ENCODE data around the gene SDC3. TPM values are rescaled to one million over a fixed set of nuclear protein-coding genes. Genes with fewer than 3 reads are reported as not detected.
"Not testable (repeated sequence)": the region's sequence is repeated elsewhere in the genome, so short reads cannot be mapped to it uniquely, and the experiment has no call there.

The SDC3 gene
- total and polyA plus RNA-seq, 10 of the 15 experiments (the other 5 are each of a cell fraction or from before 2014, with no cell fraction given) = under 0.01 to 0.46 (median 0.07) TPM; not detected in 2

DNA sequence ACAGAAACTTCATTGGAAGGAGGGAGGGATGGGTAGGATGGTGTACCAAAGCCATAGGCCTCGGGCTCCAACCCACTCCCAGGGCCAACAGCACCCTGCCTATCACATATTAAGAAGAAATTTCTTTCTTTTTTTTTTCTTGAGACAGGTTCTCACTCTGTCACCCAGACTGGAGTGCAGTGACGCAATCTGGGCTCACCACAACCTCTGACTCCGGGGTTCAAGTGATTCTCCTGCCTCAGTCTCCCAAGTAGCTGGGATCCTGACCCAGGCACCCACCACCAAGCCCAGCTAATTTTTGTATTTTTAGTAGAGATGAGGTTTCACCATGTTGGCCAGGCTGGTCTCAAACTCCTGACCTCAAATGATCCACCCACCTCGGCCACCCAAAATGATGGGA, 40.5 kb downstream of the SDC3 start:
- FAIRE-seq; BruUV-seq (replicated peaks): not testable (repeated sequence)
- CTCF ChIA-PET = interaction anchor here (0.6 to 2.1 kb wide), 4 partner anchors 15 to 88 kb away, joined by 3 to 11 read pairs (median 4); no protein-coding TSS in a partner anchor

DNA sequence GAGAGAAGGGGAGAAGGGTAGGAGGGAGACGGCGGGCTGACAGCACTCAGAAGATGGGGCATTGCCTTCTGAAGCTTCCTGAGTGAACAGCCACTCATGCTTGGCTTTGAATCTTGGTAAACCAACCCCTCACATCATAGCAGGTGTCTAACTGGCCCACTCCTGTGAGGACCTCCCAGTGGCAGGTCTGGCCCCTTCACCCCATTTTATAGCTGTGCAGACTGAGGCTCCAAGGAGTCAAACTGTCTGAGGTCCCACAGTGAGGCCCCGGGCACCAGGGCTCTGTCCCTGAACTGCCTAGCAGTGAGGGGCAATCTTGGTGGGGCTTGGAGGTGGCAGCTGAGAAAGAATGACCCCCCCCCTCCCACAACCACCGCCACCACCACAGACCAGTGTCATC, 41.0 kb downstream of the SDC3 start:
- POLR2A ChIA-PET = interaction anchor here (0.6 kb wide), 1 partner anchor 137 kb away, joined by 4 read pairs; no protein-coding TSS in a partner anchor
- WGBS (ENCODE audit: insufficient coverage, insufficient replicate concordance, low lambda C conversion rate, missing lambda C conversion rate) = 6% methylated on average over 4 of the region's 4 CpGs
- Histone ChIP-seq H4K20me1 (ENCODE audit: control insufficient read depth, insufficient read depth) (peaks cover 2% of the 10 kb centered on the region; the same call in 1 of the 2 replicates), H3K36me3 (ENCODE audit: control insufficient read depth in 2 of 2, insufficient read depth in 2 of 2, low read length in 1 of 2) (no peaks in the 10 kb centered on the region), H3K9ac (ENCODE audit: control insufficient read depth, insufficient read depth, low read length) (no peak overlapping the region), H3K9me3 (replicated peaks; ENCODE audit: control insufficient read depth, insufficient read depth, low read length) (no peaks in the 10 kb centered on the region), H3K27me3 (replicated peaks in 1 of 2; ENCODE audit: control insufficient read depth in 2 of 2, insufficient read depth in 2 of 2, low read length in 1 of 2) (peaks cover 4 to 7% of the 10 kb centered on the region in 2 experiments; a peak in 3 of 4 replicates), H3K4me3 (no peak overlapping the region), H3K27ac (ENCODE audit: control insufficient read depth, insufficient read depth) (no peak overlapping the region), H3K79me2 (ENCODE audit: control insufficient read depth, insufficient read depth, low read length) (no peaks in the 10 kb centered on the region), H3K4me2 (ENCODE audit: control insufficient read depth, insufficient read depth) (no peak overlapping the region), H2AFZ (ENCODE audit: control insufficient read depth, low read depth, low read length) (no peak overlapping the region), H3K4me1 (ENCODE audit: control insufficient read depth, insufficient read depth, low read length) (peaks cover 9% of the 10 kb centered on the region)
- RAD21 ChIA-PET (ENCODE audit: unreplicated experiment) = no interaction called here
- ATAC-seq = no peak
- SMC1A ChIA-PET (ENCODE audit: uncharacterized antibody, unreplicated experiment) = no interaction called here
- intact Hi-C loops (cut with micrococcal nuclease; ENCODE audit: unreplicated experiment) (no loop called here), in situ Hi-C loops (cut with MboI) (no loop called here)
- DNase-seq (ENCODE audit: low read depth, low spot score) = no peak
- FAIRE-seq = no peak
- BruUV-seq (replicated peaks) = no TSS peak
- CTCF ChIA-PET = interaction anchor here (2.1 kb wide), 2 partner anchors 64 to 87 kb away, joined by 6 to 11 read pairs; no protein-coding TSS in a partner anchor
- TF ChIP-seq TBL1XR1 (IDR thresholded peaks at IDR 0.05; ENCODE audit: low read depth, low read length) (no peak), NR2C1 (IDR thresholded peaks at IDR 0.05) (no peak), DPF2 (IDR thresholded peaks at IDR 0.05) (no peak)
- TF ChIP-seq, protein P1, sequence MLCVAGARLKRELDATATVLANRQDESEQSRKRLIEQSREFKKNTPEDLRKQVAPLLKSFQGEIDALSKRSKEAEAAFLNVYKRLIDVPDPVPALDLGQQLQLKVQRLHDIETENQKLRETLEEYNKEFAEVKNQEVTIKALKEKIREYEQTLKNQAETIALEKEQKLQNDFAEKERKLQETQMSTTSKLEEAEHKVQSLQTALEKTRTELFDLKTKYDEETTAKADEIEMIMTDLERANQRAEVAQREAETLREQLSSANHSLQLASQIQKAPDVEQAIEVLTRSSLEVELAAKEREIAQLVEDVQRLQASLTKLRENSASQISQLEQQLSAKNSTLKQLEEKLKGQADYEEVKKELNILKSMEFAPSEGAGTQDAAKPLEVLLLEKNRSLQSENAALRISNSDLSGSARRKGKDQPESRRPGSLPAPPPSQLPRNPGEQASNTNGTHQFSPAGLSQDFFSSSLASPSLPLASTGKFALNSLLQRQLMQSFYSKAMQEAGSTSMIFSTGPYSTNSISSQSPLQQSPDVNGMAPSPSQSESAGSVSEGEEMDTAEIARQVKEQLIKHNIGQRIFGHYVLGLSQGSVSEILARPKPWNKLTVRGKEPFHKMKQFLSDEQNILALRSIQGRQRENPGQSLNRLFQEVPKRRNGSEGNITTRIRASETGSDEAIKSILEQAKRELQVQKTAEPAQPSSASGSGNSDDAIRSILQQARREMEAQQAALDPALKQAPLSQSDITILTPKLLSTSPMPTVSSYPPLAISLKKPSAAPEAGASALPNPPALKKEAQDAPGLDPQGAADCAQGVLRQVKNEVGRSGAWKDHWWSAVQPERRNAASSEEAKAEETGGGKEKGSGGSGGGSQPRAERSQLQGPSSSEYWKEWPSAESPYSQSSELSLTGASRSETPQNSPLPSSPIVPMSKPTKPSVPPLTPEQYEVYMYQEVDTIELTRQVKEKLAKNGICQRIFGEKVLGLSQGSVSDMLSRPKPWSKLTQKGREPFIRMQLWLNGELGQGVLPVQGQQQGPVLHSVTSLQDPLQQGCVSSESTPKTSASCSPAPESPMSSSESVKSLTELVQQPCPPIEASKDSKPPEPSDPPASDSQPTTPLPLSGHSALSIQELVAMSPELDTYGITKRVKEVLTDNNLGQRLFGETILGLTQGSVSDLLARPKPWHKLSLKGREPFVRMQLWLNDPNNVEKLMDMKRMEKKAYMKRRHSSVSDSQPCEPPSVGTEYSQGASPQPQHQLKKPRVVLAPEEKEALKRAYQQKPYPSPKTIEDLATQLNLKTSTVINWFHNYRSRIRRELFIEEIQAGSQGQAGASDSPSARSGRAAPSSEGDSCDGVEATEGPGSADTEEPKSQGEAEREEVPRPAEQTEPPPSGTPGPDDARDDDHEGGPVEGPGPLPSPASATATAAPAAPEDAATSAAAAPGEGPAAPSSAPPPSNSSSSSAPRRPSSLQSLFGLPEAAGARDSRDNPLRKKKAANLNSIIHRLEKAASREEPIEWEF (IDR thresholded peaks at IDR 0.05; ENCODE audit: insufficient replicate concordance, low read depth, low read length) = no peak
- TF ChIP-seq, protein P2, sequence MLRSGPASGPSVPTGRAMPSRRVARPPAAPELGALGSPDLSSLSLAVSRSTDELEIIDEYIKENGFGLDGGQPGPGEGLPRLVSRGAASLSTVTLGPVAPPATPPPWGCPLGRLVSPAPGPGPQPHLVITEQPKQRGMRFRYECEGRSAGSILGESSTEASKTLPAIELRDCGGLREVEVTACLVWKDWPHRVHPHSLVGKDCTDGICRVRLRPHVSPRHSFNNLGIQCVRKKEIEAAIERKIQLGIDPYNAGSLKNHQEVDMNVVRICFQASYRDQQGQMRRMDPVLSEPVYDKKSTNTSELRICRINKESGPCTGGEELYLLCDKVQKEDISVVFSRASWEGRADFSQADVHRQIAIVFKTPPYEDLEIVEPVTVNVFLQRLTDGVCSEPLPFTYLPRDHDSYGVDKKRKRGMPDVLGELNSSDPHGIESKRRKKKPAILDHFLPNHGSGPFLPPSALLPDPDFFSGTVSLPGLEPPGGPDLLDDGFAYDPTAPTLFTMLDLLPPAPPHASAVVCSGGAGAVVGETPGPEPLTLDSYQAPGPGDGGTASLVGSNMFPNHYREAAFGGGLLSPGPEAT (IDR thresholded peaks at IDR 0.05; ENCODE audit: low read depth) = no peak
- TF ChIP-seq, protein P3, sequence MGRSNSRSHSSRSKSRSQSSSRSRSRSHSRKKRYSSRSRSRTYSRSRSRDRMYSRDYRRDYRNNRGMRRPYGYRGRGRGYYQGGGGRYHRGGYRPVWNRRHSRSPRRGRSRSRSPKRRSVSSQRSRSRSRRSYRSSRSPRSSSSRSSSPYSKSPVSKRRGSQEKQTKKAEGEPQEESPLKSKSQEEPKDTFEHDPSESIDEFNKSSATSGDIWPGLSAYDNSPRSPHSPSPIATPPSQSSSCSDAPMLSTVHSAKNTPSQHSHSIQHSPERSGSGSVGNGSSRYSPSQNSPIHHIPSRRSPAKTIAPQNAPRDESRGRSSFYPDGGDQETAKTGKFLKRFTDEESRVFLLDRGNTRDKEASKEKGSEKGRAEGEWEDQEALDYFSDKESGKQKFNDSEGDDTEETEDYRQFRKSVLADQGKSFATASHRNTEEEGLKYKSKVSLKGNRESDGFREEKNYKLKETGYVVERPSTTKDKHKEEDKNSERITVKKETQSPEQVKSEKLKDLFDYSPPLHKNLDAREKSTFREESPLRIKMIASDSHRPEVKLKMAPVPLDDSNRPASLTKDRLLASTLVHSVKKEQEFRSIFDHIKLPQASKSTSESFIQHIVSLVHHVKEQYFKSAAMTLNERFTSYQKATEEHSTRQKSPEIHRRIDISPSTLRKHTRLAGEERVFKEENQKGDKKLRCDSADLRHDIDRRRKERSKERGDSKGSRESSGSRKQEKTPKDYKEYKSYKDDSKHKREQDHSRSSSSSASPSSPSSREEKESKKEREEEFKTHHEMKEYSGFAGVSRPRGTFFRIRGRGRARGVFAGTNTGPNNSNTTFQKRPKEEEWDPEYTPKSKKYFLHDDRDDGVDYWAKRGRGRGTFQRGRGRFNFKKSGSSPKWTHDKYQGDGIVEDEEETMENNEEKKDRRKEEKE (IDR thresholded peaks at IDR 0.05) = no peak

More for the DNA sequence above, 40.5 kb downstream of the SDC3 start:
- POLR2A ChIA-PET = interaction anchor here (0.6 kb wide), 1 partner anchor 137 kb away, joined by 4 read pairs; no protein-coding TSS in a partner anchor
- H2AFZ ChIP-seq (ENCODE audit: control insufficient read depth, low read depth, low read length); H3K36me3 ChIP-seq (ENCODE audit: control insufficient read depth in 2 of 2, insufficient read depth in 2 of 2, low read length in 1 of 2); DNase-seq (ENCODE audit: low read depth, low spot score); RAD21 ChIA-PET (ENCODE audit: unreplicated experiment); H3K4me1 ChIP-seq (ENCODE audit: control insufficient read depth, insufficient read depth, low read length); ATAC-seq; H3K9ac ChIP-seq (ENCODE audit: control insufficient read depth, insufficient read depth, low read length); H4K20me1 ChIP-seq (ENCODE audit: control insufficient read depth, insufficient read depth); H3K4me2 ChIP-seq (ENCODE audit: control insufficient read depth, insufficient read depth); H3K79me2 ChIP-seq (ENCODE audit: control insufficient read depth, insufficient read depth, low read length); H3K27me3 ChIP-seq (replicated peaks in 1 of 2; ENCODE audit: control insufficient read depth in 2 of 2, insufficient read depth in 2 of 2, low read length in 1 of 2); SMC1A ChIA-PET (ENCODE audit: uncharacterized antibody, unreplicated experiment); in situ Hi-C loops (cut with MboI); H3K27ac ChIP-seq (ENCODE audit: control insufficient read depth, insufficient read depth); H3K4me3 ChIP-seq; H3K9me3 ChIP-seq (replicated peaks; ENCODE audit: control insufficient read depth, insufficient read depth, low read length); intact Hi-C loops (cut with micrococcal nuclease; ENCODE audit: unreplicated experiment): not testable (repeated sequence)
- 40% methylated on average over 4 of the region's 4 CpGs for WGBS (ENCODE audit: insufficient coverage, insufficient replicate concordance, low lambda C conversion rate, missing lambda C conversion rate)
